ENCODE data around the gene PEX12. TPM values are rescaled to one million over a fixed set of nuclear protein-coding genes. Genes with fewer than 3 reads are reported as not detected.
"Not testable (repeated sequence)": the region's sequence is repeated elsewhere in the genome, so short reads cannot be mapped to it uniquely, and the experiment has no call there.

The PEX12 gene
- total RNA-seq, 1 experiment from 2014 or later: 3.9 TPM

DNA sequence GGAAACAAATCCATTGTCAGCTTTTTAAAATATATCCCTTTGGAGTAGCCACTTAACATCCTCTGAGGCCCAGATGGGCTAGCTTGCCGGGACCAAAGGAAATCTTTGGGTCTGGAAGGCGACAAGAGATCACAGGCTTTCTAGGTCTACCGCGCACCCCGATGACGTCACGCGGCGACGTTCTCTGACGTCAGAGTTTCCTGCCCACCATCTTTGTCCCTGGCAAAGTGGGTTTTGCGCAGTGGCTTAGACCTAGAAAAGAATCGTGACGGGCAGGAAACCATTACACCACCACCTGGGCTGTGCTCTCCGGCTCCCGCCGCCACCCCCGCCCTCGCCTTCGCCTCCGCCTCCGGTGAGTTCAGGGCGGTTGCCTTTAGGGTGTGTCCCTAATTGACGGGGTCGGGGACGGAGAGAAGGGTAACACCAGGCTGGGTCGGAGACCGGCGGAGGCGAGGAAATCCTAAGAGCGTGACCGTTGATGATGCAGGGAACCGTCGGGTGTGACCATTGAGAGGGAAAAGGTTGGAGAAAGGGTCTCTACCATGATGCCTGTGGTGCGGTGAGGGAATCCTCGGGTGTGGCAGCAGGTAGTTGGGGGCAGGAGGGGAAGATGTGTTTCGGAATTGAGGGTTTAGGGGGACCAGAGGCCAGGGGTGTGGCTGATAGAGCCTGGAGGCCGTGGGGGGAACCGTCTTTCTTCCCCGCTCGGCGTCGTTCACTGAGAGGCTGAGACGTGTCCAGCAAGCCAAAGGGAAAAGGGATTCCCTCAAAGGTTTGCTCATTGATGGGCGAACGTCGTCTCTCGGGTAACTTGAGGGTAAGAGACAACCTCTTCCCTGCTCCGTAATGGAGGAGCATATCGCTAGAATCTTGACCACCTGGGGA, 8.9 kb upstream of the PEX12 start, which contains the start of gene AP2B1:
AP2B1 (plus strand) TSS at position 249 of the 888 bp plus-strand sequence. CDS start 6,709 bp downstream, outside the sequence.
- no peaks in the 10 kb centered on the region for H3K27me3 ChIP-seq
- no peaks in the 10 kb centered on the region for H3K9me3 ChIP-seq
- peak within 1 kb of the TSS; percentile 100 for H3K4me3 ChIP-seq
- peak; percentile 88 for DNase-seq
- peaks cover 4% of the 10 kb centered on the region for H3K36me3 ChIP-seq

DNA sequence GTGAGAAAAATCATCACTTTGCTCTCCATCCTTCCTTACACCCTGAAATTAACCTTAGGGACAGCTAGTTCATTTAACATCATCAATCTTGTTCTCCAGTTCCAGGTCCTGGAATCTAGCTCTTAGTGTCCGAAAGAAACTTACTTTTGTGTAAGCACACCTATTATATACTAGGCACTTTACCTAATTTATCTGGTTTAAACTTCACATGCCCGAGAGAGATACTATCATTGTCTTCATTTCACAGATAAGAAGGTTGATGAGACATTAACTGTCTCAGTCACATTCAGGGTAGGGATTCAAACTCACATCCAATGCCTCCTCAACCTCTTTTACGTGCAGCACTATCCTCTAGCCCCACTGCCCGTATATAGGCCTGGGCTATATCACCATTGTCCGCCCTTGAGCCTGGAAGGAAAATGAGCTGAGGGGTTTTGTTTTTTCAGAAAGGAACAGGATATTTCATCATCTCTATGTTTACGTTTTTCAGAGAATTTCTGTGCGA, 8.2 kb upstream of the PEX12 start:
- Histone ChIP-seq H3K4me3 (peak overlapping the region; percentile 100), H3K27me3 (no peaks in the 10 kb centered on the region), H3K36me3 (peaks cover 4% of the 10 kb centered on the region), H3K9me3 (no peaks in the 10 kb centered on the region)
- no peak for DNase-seq

DNA sequence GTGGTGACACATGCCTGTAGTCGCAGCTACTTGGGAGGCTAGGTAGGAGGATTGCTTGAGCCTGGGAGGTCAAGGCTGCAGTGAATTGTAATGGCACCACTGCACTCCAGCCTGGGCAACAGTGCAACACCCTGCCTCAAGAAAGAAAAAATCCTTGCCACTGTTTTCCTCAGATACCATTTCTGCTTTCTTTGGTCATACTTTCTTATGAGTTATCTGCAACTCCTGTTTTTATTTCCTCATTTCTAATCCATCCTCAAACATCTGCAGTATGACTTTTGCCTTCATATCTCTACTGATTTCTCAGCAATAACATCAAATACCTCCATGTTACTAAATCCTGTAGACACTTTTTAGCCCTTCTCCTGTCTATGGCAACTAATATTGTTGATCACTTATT, 5.7 kb upstream of the PEX12 start:
- Histone ChIP-seq H3K9me3 (no peaks in the 10 kb centered on the region), H3K4me3 (no peak overlapping the region), H3K36me3 (peaks cover 4% of the 10 kb centered on the region), H3K27me3 (no peaks in the 10 kb centered on the region)
- no peak for DNase-seq

GRCh38 chr17:35578929-35579432, 610 bp upstream of the PEX12 start:
- Histone ChIP-seq H3K9me3 (no peaks in the 10 kb centered on the region), H3K4me3 (peak overlapping the region; percentile 91), H3K36me3 (peaks cover 18% of the 10 kb centered on the region), H3K27me3 (no peaks in the 10 kb centered on the region)
- no peak for DNase-seq

DNA sequence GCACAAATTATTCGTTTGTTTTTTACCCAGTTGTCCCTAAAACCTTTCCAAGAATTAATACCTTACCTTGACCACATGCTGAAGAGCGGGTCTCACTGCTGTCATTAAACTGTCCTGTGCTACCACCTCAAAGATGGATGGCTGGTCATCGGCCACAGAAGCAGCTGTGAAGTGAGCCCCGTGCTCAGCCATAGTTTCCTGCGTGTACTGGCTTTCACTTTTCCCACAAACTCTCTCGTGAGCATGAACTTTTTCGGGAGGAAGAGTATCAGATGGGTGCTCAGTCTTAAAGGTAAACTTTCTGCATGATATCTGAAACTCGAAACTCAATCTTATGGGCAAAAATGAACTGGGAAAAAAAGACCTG, 558 bp downstream of the PEX12 start:
- Histone ChIP-seq H3K9me3 (no peaks in the 10 kb centered on the region), H3K27me3 (no peaks in the 10 kb centered on the region), H3K36me3 (peaks cover 25% of the 10 kb centered on the region), H3K4me3 (peak overlapping the region; percentile 91)
- no peak for DNase-seq

DNA sequence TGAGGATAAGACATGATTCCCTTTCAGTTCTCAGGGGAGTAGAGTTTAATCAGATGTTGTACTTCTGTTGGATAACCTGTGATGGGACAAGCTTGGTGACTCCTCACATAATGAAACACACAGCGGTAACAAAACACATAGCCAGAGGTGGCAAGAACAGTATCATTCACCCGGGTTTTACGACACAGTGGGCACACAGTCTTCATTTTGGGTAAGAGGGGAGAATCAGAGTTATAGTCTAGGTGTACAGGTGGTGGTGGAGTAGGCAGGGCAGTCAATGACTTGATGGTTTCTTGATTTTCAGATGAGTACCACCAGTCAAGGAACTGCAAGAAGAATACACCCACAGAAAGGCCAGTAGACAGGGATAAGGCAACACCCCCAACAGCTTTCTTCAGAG, 2.6 kb downstream of the PEX12 start:
- no peaks in the 10 kb centered on the region for H3K9me3 ChIP-seq
- peaks cover 35% of the 10 kb centered on the region for H3K36me3 ChIP-seq
- no peak for DNase-seq
- no peak overlapping the region for H3K4me3 ChIP-seq
- no peaks in the 10 kb centered on the region for H3K27me3 ChIP-seq

DNA sequence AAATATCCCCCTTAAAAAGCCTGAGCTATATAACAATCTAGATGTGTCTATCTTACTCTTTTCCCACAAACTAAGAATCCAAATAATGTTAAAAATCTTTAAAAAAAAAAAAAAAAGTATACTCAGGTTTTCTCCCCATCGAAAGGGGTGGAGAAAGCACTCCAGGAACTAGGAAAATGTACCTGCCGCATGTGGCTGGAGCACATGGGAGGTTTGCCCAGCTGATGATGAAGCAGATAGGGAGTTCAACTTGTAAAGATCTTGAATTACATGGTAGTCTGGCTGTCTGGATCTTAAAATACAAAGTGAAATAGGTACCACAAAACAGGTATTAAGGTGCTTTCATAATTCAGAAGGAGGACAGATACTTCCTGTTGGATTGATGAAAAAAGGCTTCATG, 9.0 kb downstream of the PEX12 start:
- no peak for DNase-seq
- Histone ChIP-seq H3K27me3 (0 out of 2 replicates have a peak, but pooled peaks cover 2% of the 10 kb centered on the region), H3K9me3 (no peaks in the 10 kb centered on the region), H3K4me3 (no peak overlapping the region; the same call in 1 of the 2 replicates), H3K36me3 (peaks cover 24% of the 10 kb centered on the region)

GRCh38 chr17:35568561-35568960, 9.8 kb downstream of the PEX12 start:
- H3K36me3 ChIP-seq: peaks cover 15% of the 10 kb centered on the region
- H3K4me3 ChIP-seq: peak overlapping the region; percentile 84
- 0 out of 2 replicates have a peak, but pooled peaks cover 2% of the 10 kb centered on the region for H3K27me3 ChIP-seq
- DNase-seq: peak; percentile 46
- no peaks in the 10 kb centered on the region for H3K9me3 ChIP-seq

- no peak for DNase-seq
- H3K36me3 ChIP-seq: peaks cover 11% of the 10 kb centered on the region
- 0 out of 2 replicates have a peak, but pooled peaks cover 2% of the 10 kb centered on the region for H3K27me3 ChIP-seq
- no peaks in the 10 kb centered on the region for H3K9me3 ChIP-seq
- peak overlapping the region; percentile 84 for H3K4me3 ChIP-seq
These were observed 11.4 kb downstream of the PEX12 start for GRCh38 chr17:35566968-35567367.

GRCh38 chr17:35563181-35563580, 15.2 kb downstream of the PEX12 start:
- not testable (repeated sequence) for H3K9me3 ChIP-seq, H3K36me3 ChIP-seq, DNase-seq, H3K4me3 ChIP-seq, H3K27me3 ChIP-seq

DNA sequence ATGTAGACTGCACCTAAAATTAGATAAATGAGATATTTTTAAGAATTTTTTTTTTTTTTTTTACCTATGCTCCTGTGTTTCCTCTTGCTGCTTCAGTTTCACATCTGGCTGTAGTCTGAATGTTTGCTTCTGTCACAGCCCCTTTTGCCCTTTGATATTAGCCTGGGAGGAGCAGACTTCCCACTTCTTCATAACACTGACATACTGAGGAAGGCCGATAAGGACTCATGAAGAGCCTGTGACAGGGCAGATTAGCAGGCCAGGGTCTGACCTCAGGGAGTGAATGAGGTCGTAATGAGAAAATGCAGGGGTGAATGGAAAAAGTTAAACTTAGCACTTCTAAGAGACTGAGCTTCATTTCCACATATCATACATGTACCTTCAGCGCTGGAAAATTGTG, 17.7 kb downstream of the PEX12 start, which contains the start of gene SLFN14:
SLFN14 (minus strand) TSS at position 117 of the 400 bp plus-strand sequence. CDS start 2,757 bp downstream, outside the sequence.
- no peak for DNase-seq
- Histone ChIP-seq H3K27me3 (peaks cover 12% of the 10 kb centered on the region), H3K36me3 (no peaks in the 10 kb centered on the region), H3K4me3 (no peak within 1 kb of the TSS), H3K9me3 (no peaks in the 10 kb centered on the region)

GRCh38 chr17:35559495-35560210, 18.7 kb downstream of the PEX12 start:
- no peak overlapping the region for H3K4me3 ChIP-seq
- H3K9me3 ChIP-seq: no peaks in the 10 kb centered on the region
- no peak for DNase-seq
- no peaks in the 10 kb centered on the region for H3K36me3 ChIP-seq
- H3K27me3 ChIP-seq: peaks cover 12% of the 10 kb centered on the region

GRCh38 chr17:35557353-35557752, 21.0 kb downstream of the PEX12 start:
- no peak for DNase-seq
- Histone ChIP-seq H3K36me3 (no peaks in the 10 kb centered on the region), H3K4me3 (no peak overlapping the region), H3K9me3 (no peaks in the 10 kb centered on the region), H3K27me3 (peaks cover 17% of the 10 kb centered on the region)

- DNase-seq: no peak
- H3K9me3 ChIP-seq: no peaks in the 10 kb centered on the region
- H3K36me3 ChIP-seq: no peaks in the 10 kb centered on the region
- no peak overlapping the region for H3K4me3 ChIP-seq
- H3K27me3 ChIP-seq: peaks cover 17% of the 10 kb centered on the region
These were observed 22.7 kb downstream of the PEX12 start for GRCh38 chr17:35555691-35556090.

- Histone ChIP-seq H3K9me3 (no peaks in the 10 kb centered on the region), H3K4me3 (no peak overlapping the region), H3K36me3 (no peaks in the 10 kb centered on the region), H3K27me3 (peaks cover 17% of the 10 kb centered on the region)
- no peak for DNase-seq
These were observed 23.7 kb downstream of the PEX12 start for GRCh38 chr17:35554668-35555067.

GRCh38 chr17:35553310-35553709, 25.1 kb downstream of the PEX12 start:
- Histone ChIP-seq H3K4me3 (no peak overlapping the region), H3K27me3 (peaks cover 21% of the 10 kb centered on the region), H3K36me3 (no peaks in the 10 kb centered on the region), H3K9me3 (no peaks in the 10 kb centered on the region)
- no peak for DNase-seq

DNA sequence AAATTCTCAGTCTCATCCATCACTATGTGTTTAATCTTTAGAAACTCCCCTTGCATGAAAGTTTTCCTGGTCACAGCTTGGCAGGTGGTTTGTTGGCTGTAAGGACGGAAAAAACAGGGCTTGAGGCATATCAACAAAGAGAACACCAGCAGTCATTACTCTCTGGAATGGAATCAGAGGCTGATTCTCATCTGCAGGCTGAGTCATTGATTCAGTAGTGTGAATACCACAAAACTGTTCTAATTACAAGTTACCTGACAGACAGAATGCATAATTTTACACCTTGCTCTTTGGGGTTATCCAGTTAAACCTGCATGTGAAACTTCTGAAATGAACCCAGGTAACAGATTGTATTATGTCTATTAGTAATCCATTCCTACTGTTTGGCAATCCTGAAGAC, 29.4 kb downstream of the PEX12 start:
- H3K36me3 ChIP-seq: no peaks in the 10 kb centered on the region
- H3K9me3 ChIP-seq: no peaks in the 10 kb centered on the region
- DNase-seq: no peak
- peaks cover 9% of the 10 kb centered on the region; the same call in 1 of the 2 replicates for H3K27me3 ChIP-seq
- no peak overlapping the region for H3K4me3 ChIP-seq

Data from MG63 (cell line).